Measurements from ENCODE around the gene RPL28. TPM values are rescaled to one million over a fixed set of nuclear protein-coding genes. Genes with fewer than 3 reads are reported as not detected.

Gene RPL28
- total and polyA plus RNA-seq, 4 donors = 116 to 535 (median 164) TPM

DNA sequence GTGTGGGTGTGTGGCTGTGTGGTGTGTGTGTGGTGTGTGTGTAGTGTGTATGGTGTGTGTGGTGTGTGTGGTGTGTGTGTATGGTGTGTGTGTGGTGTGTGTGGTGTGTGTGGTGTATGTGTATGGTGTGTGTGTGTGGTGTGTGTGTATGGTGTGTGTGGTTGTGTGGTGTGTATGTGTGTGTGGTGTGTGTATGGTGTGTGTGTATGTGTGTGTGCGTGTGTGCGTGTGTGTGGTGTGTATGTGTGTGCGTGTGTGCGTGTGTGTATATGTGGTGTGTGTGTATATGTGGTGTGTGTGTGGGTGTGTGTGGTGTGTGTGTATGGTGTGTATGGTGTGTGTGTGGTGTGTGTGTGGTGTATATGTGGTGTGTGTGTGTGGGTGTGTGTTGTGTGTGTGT lies 49.3 kb downstream of the RPL28 start (continued):
- TF ChIP-seq, protein P1, sequence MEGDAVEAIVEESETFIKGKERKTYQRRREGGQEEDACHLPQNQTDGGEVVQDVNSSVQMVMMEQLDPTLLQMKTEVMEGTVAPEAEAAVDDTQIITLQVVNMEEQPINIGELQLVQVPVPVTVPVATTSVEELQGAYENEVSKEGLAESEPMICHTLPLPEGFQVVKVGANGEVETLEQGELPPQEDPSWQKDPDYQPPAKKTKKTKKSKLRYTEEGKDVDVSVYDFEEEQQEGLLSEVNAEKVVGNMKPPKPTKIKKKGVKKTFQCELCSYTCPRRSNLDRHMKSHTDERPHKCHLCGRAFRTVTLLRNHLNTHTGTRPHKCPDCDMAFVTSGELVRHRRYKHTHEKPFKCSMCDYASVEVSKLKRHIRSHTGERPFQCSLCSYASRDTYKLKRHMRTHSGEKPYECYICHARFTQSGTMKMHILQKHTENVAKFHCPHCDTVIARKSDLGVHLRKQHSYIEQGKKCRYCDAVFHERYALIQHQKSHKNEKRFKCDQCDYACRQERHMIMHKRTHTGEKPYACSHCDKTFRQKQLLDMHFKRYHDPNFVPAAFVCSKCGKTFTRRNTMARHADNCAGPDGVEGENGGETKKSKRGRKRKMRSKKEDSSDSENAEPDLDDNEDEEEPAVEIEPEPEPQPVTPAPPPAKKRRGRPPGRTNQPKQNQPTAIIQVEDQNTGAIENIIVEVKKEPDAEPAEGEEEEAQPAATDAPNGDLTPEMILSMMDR (IDR thresholded peaks at IDR 0.05; ENCODE audit: low read depth, low read length, missing input control) = no peak
- TF ChIP-seq NR2F2 (IDR thresholded peaks at IDR 0.05) (no peak), YY1 (IDR thresholded peaks at IDR 0.05) (no peak), RXRA (IDR thresholded peaks at IDR 0.05) (no peak), HNF4G (IDR thresholded peaks at IDR 0.05) (no peak)

DNA sequence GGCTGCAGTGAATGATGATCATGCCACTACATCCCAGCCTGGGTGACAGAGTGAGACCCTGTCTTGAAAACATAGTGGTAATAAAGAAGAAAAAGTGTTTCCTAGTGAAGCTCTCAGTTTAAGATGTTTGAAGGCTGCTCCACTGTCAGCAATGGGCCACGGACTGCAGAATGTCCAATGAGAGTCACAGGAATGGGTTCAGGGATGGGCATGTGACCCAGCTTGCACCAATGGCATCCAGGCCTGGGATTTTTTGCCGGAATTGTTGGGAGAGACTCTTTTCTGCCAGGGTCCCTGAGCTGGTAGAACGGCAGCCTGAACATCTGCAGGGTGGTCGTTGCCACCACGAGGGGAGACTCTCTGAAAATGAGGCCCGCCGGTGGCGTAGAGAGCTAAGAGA lies 51.1 kb downstream of the RPL28 start:
- H3K9me3 ChIP-seq (ENCODE audit: control insufficient read depth in 4 of 4, low read length in 3 of 4) = peaks cover 0 to 2% (median 1%) of the 10 kb centered on the region in 4 donors
- DNase-seq (ENCODE audit: low spot score) = no peak
- TF ChIP-seq, protein P1 (IDR thresholded peaks at IDR 0.05; ENCODE audit: low read depth, low read length, missing input control) = no peak
- TF ChIP-seq, protein P2, sequence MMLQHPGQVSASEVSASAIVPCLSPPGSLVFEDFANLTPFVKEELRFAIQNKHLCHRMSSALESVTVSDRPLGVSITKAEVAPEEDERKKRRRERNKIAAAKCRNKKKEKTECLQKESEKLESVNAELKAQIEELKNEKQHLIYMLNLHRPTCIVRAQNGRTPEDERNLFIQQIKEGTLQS (IDR thresholded peaks at IDR 0.05) = no peak
- TF ChIP-seq SP1 (IDR thresholded peaks at IDR 0.05) = no peak
- TF ChIP-seq, protein P3, sequence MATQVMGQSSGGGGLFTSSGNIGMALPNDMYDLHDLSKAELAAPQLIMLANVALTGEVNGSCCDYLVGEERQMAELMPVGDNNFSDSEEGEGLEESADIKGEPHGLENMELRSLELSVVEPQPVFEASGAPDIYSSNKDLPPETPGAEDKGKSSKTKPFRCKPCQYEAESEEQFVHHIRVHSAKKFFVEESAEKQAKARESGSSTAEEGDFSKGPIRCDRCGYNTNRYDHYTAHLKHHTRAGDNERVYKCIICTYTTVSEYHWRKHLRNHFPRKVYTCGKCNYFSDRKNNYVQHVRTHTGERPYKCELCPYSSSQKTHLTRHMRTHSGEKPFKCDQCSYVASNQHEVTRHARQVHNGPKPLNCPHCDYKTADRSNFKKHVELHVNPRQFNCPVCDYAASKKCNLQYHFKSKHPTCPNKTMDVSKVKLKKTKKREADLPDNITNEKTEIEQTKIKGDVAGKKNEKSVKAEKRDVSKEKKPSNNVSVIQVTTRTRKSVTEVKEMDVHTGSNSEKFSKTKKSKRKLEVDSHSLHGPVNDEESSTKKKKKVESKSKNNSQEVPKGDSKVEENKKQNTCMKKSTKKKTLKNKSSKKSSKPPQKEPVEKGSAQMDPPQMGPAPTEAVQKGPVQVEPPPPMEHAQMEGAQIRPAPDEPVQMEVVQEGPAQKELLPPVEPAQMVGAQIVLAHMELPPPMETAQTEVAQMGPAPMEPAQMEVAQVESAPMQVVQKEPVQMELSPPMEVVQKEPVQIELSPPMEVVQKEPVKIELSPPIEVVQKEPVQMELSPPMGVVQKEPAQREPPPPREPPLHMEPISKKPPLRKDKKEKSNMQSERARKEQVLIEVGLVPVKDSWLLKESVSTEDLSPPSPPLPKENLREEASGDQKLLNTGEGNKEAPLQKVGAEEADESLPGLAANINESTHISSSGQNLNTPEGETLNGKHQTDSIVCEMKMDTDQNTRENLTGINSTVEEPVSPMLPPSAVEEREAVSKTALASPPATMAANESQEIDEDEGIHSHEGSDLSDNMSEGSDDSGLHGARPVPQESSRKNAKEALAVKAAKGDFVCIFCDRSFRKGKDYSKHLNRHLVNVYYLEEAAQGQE (IDR thresholded peaks at IDR 0.05) = no peak
- no peak for TF ChIP-seq FOXA1 (IDR thresholded peaks at IDR 0.05)
- TF ChIP-seq YY1 (IDR thresholded peaks at IDR 0.05) = no peak
- no peak for TF ChIP-seq GABPA (IDR thresholded peaks at IDR 0.05 in 1 of 2, conservative IDR thresholded peaks at IDR 0.05 in 1 of 2)
- no peaks in the 10 kb centered on the region for H3K36me3 ChIP-seq (ENCODE audit: control insufficient read depth in 4 of 4, insufficient read depth in 3 of 4, low read depth in 1 of 4, low read length in 3 of 4)
- H3K4me3 ChIP-seq (ENCODE audit: low read depth in 1 of 3, low read length in 3 of 3) = no peak overlapping the region
- H3K9ac ChIP-seq (ENCODE audit: low read depth in 1 of 2, low read length in 2 of 2) = no peak overlapping the region
- peaks cover 7 to 23% (median 15%) of the 10 kb centered on the region in 4 donors for H3K27me3 ChIP-seq (ENCODE audit: control insufficient read depth in 4 of 4, insufficient read depth in 4 of 4, low read length in 3 of 4)
- H3K27ac ChIP-seq (ENCODE audit: low read depth in 1 of 2, low read length in 2 of 2) = no peak overlapping the region
- H3K4me1 ChIP-seq (ENCODE audit: control insufficient read depth in 4 of 4, insufficient read depth in 4 of 4, low read length in 3 of 4) = peaks cover 0 to 3% (median 1%) of the 10 kb centered on the region in 4 donors
- 40% methylated on average over 8 of the region's 8 CpGs for WGBS

DNA sequence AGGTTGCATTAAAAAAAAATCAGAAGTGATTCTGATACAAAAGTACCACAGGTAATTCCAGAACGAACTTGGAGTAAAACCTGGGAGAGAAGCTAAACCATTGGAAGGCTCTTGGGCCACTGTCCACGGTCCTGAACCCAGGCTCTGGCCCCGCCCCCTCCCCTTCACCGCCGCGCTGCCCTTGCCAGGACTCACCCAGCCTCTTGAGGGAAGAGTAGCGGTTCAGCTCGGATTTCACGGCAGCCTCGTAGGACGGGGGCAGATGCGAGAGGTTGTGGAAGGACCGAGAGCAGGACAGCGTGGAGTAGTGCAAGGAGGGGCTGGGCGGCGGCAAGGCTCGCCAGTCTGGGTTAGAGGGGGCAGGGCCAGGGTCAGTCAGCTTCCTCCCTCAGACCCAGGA lies 51.7 kb downstream of the RPL28 start:
- peaks cover 0 to 2% (median 1%) of the 10 kb centered on the region in 4 donors for H3K9me3 ChIP-seq (ENCODE audit: control insufficient read depth in 4 of 4, low read length in 3 of 4)
- no peak overlapping the region for H3K9ac ChIP-seq (ENCODE audit: low read depth in 1 of 2, low read length in 2 of 2)
- no peak overlapping the region for H3K27ac ChIP-seq (ENCODE audit: low read depth in 1 of 2, low read length in 2 of 2)
- WGBS = 5% methylated on average over 17 of the region's 17 CpGs
- peak; percentile 78 for DNase-seq (ENCODE audit: low spot score)
- H3K36me3 ChIP-seq (ENCODE audit: control insufficient read depth in 4 of 4, insufficient read depth in 3 of 4, low read depth in 1 of 4, low read length in 3 of 4) = no peaks in the 10 kb centered on the region
- H3K27me3 ChIP-seq (ENCODE audit: control insufficient read depth in 4 of 4, insufficient read depth in 4 of 4, low read length in 3 of 4) = peaks cover 10 to 19% (median 13%) of the 10 kb centered on the region in 4 donors
- TF ChIP-seq, protein P2 (IDR thresholded peaks at IDR 0.05) = no peak
- no peak for TF ChIP-seq HNF4A (conservative IDR thresholded peaks at IDR 0.05)
- TF ChIP-seq, protein P4, sequence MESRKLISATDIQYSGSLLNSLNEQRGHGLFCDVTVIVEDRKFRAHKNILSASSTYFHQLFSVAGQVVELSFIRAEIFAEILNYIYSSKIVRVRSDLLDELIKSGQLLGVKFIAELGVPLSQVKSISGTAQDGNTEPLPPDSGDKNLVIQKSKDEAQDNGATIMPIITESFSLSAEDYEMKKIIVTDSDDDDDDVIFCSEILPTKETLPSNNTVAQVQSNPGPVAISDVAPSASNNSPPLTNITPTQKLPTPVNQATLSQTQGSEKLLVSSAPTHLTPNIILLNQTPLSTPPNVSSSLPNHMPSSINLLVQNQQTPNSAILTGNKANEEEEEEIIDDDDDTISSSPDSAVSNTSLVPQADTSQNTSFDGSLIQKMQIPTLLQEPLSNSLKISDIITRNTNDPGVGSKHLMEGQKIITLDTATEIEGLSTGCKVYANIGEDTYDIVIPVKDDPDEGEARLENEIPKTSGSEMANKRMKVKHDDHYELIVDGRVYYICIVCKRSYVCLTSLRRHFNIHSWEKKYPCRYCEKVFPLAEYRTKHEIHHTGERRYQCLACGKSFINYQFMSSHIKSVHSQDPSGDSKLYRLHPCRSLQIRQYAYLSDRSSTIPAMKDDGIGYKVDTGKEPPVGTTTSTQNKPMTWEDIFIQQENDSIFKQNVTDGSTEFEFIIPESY (IDR thresholded peaks at IDR 0.05) = no peak
- TF ChIP-seq JUND (IDR thresholded peaks at IDR 0.05) = no peak
- TF ChIP-seq, protein P3 (IDR thresholded peaks at IDR 0.05) = peak; percentile 99
- peaks cover 0 to 3% (median 1%) of the 10 kb centered on the region in 4 donors for H3K4me1 ChIP-seq (ENCODE audit: control insufficient read depth in 4 of 4, insufficient read depth in 4 of 4, low read length in 3 of 4)
- no peak overlapping the region for H3K4me3 ChIP-seq (ENCODE audit: low read depth in 1 of 3, low read length in 3 of 3)

Measured in liver (tissue), 9 donors.